ENCODE measurements around the gene AP1B1. TPM values are rescaled to one million over a fixed set of nuclear protein-coding genes. Genes with fewer than 3 reads are reported as not detected.

Gene AP1B1
- total RNA-seq, 6 experiments from 2014 or later: 89.1 to 101 (median 89.9) TPM

DNA sequence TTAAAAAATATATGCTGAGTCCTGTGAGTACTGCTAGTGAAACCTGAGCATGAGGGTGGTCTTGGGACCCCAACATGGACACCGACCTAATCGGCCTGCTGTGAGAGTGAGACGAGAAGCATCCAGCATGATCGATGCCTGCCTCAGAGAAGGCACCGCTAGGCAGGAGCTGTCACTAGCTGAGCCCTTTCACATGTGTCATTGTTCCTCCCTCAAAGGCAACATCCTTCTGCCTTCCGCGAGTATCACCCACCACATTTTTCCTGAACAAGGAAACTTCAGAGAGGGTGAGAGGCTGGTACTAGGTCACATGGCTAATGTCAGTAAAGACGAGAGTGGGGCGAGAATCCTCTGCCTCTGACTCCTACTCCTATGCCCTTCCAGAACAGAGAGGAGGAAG, 35.6 kb downstream of the AP1B1 start:
- TF ChIP-seq, protein P1, sequence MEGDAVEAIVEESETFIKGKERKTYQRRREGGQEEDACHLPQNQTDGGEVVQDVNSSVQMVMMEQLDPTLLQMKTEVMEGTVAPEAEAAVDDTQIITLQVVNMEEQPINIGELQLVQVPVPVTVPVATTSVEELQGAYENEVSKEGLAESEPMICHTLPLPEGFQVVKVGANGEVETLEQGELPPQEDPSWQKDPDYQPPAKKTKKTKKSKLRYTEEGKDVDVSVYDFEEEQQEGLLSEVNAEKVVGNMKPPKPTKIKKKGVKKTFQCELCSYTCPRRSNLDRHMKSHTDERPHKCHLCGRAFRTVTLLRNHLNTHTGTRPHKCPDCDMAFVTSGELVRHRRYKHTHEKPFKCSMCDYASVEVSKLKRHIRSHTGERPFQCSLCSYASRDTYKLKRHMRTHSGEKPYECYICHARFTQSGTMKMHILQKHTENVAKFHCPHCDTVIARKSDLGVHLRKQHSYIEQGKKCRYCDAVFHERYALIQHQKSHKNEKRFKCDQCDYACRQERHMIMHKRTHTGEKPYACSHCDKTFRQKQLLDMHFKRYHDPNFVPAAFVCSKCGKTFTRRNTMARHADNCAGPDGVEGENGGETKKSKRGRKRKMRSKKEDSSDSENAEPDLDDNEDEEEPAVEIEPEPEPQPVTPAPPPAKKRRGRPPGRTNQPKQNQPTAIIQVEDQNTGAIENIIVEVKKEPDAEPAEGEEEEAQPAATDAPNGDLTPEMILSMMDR (IDR thresholded peaks at IDR 0.05): no peak
- H3K27me3 Mint-ChIP-seq (ENCODE audit: insufficient read depth): no peaks in the 10 kb centered on the region
- H3K9me3 Mint-ChIP-seq: no peaks in the 10 kb centered on the region
- no peak overlapping the region for H3K27ac Mint-ChIP-seq
- H3K4me1 Mint-ChIP-seq (ENCODE audit: low read depth): no peaks in the 10 kb centered on the region
- H3K36me3 Mint-ChIP-seq (ENCODE audit: low read depth): peaks cover 19% of the 10 kb centered on the region
- H3K4me3 Mint-ChIP-seq: no peak overlapping the region
- DNase-seq: no peak

DNA sequence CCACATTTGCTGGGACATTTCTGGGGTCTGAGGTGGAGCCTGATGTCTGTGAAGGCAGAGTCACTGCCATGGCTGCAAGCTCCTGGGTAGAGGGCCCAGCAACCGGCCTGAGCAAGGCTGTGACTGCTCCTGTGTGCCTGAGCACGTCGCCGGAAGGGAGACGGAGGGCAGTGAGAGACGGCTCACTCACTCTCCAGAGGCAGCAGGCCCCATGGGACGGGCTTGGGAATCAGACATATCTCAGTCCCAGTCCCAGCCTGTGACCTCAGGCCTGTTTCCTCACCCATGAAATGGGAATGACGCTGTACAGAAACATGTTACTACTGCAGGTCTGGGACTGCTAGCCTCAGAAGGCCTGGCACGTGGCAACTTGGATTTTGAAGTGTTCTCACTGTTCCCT, 36.5 kb downstream of the AP1B1 start:
- Mint-ChIP-seq H3K4me1 (ENCODE audit: low read depth) (no peaks in the 10 kb centered on the region), H3K9me3 (no peaks in the 10 kb centered on the region), H3K27me3 (ENCODE audit: insufficient read depth) (no peaks in the 10 kb centered on the region), H3K4me3 (no peak overlapping the region), H3K36me3 (ENCODE audit: low read depth) (peaks cover 26% of the 10 kb centered on the region), H3K27ac (no peak overlapping the region)
- TF ChIP-seq, protein P1 (IDR thresholded peaks at IDR 0.05): no peak
- DNase-seq: no peak

- peaks cover 4% of the 10 kb centered on the region for H3K4me1 Mint-ChIP-seq (ENCODE audit: low read depth)
- H3K9me3 Mint-ChIP-seq: no peaks in the 10 kb centered on the region
- DNase-seq: no peak
- no peaks in the 10 kb centered on the region for H3K27me3 Mint-ChIP-seq (ENCODE audit: insufficient read depth)
- no peak overlapping the region for H3K27ac Mint-ChIP-seq
- TF ChIP-seq, protein P1 (IDR thresholded peaks at IDR 0.05): no peak
- H3K36me3 Mint-ChIP-seq (ENCODE audit: low read depth): peaks cover 28% of the 10 kb centered on the region
- no peak overlapping the region for H3K4me3 Mint-ChIP-seq
Observed at GRCh38 chr22:29351042-29351441, 37.3 kb downstream of the AP1B1 start.

DNA sequence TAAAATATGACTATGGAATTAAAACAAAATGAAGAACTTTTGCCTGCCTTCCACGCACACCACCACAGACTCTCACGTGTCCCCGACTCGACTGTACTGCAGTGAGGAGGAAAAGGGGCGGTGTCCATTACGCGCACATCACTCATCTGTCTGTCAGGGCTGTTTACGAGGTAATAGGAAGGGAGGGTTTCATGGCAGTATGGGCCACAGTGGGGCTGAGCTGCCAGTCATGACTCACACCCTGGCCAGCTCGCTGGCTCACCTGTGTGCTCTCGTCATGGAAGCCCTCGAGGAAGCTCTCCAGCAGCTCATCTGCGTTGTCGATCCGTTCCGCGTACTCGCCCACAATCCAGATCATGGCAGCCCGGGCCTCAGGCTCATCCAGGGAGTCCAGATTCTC, 39.4 kb downstream of the AP1B1 start:
- Mint-ChIP-seq H3K4me3 (no peak overlapping the region), H3K27me3 (ENCODE audit: insufficient read depth) (no peaks in the 10 kb centered on the region; the same call in 1 of the 2 replicates), H3K36me3 (ENCODE audit: low read depth) (peaks cover 27% of the 10 kb centered on the region), H3K27ac (no peak overlapping the region), H3K4me1 (ENCODE audit: low read depth) (peaks cover 20% of the 10 kb centered on the region), H3K9me3 (no peaks in the 10 kb centered on the region)
- no peak for DNase-seq
- TF ChIP-seq, protein P1 (IDR thresholded peaks at IDR 0.05): no peak

DNA sequence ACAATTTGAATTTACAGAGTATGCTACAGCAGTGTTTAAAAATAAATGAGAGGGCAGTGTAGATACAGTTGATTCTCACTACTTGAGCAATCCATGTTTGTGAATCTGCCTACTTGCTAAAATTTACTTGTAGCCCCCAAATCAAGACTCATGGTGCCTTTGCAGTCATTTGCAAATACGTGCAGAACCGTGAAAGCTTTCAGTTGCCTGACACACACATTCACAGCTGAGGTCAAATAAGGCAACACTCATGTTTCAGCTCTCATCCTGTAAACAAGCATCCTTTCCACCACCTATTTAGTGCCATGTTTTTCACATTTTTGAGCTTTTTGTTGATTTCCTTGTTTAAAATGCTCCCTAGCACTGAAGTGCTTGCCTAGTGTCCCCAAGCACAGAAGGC, 40.3 kb downstream of the AP1B1 start:
- H3K4me1 Mint-ChIP-seq (ENCODE audit: low read depth): peaks cover 29% of the 10 kb centered on the region
- H3K27me3 Mint-ChIP-seq (ENCODE audit: insufficient read depth): no peaks in the 10 kb centered on the region; the same call in none of the 2 replicates
- no peak for DNase-seq
- peaks cover 27% of the 10 kb centered on the region for H3K36me3 Mint-ChIP-seq (ENCODE audit: low read depth)
- H3K4me3 Mint-ChIP-seq: no peak overlapping the region
- no peaks in the 10 kb centered on the region for H3K9me3 Mint-ChIP-seq
- H3K27ac Mint-ChIP-seq: no peak overlapping the region
- TF ChIP-seq, protein P1 (IDR thresholded peaks at IDR 0.05): no peak

DNA sequence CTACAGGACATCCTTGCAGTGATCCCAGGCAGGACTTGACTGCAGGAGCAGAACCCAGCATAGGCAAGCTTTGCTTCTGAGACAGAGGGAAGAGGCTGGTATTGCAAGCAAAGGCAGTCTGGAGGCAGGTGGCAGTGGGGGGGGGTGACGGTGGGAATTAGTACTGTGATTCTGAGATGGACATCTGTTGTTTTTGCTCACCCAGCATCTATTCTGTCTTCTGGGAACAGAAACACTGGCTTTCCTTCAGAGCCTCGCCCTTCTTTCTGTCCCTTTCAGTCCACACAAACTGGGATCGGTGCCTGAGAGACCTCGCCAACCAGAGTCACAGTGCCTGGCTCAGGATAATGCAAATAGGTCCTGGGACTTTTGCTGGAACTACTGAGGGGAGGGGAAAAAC, 41.7 kb downstream of the AP1B1 start:
- TF ChIP-seq, protein P1 (IDR thresholded peaks at IDR 0.05): no peak
- Mint-ChIP-seq H3K4me1 (ENCODE audit: low read depth) (peaks cover 40% of the 10 kb centered on the region), H3K36me3 (ENCODE audit: low read depth) (peaks cover 25% of the 10 kb centered on the region), H3K27me3 (ENCODE audit: insufficient read depth) (no peaks in the 10 kb centered on the region; the same call in none of the 2 replicates), H3K4me3 (no peak overlapping the region), H3K27ac (no peak overlapping the region), H3K9me3 (no peaks in the 10 kb centered on the region)
- no peak for DNase-seq
